GM19193 (cell line): ENCODE measurements around the gene GPR162.

Experiments
- POLR2A ChIP-seq: IDR thresholded peaks from 4 replicates; pipeline ENCODE4 v1.6.1; 2011; ENCODE audit not compliant: insufficient read depth, insufficient read length; ENCODE audit errors: extremely low read depth

GPR162 gene

DNA sequence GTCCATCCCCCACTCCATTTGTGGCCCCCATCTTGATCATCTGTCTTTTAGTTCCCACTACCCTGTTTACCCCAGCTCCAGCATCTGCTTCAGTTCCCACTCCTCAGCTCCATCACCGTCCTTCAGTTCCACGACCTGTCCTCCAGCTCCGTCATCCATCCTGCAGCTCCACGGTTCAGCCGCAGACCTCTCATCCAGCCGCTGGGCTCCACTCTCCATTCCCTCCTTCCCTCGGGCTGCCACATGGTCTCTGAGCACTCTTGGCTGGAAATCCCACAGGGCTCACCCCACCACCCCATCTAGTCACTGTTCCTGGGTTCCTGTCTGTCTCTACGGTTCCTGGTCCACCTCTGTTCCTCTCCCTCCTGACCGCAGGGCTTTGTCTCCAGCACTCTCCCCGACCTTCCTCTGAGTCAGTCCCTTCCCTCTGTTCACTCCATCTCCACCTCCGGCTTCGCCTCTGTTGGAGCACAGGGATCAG is 3.3 kb downstream of the GPR162 start:
- no peak for TF ChIP-seq POLR2A

DNA sequence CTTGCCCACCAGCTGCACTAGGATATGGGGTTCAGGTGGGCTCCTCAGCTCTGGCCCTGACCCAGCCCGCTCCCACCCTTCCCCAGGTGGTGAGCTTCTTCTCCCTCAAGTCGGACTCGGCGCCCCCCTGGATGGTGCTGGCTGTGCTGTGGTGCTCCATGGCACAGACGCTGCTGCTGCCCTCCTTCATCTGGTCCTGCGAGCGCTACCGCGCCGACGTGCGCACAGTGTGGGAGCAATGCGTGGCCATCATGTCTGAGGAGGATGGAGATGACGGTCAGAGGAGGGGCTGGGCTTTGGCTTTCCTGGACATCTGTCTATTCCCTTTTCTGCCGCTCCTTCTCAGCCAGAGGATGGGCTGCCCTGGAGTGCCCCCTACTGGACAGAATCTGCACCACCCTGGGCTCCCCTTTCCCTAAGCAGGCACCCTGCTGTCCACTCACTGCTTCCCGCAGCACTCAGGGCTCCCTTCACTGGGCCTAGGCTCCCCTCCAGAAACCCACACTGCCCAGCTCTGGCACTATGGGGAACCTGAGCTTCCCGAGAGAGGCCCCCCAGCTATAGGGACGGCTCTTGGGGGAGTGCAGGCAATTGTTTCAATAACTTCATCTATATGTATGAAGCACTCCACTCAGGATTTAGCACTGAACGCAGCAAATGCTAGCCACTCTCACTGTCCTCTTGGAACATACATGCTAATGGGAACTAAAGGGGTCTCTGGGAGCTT is 3.9 kb downstream of the GPR162 start:
- TF ChIP-seq POLR2A: no peak

DNA sequence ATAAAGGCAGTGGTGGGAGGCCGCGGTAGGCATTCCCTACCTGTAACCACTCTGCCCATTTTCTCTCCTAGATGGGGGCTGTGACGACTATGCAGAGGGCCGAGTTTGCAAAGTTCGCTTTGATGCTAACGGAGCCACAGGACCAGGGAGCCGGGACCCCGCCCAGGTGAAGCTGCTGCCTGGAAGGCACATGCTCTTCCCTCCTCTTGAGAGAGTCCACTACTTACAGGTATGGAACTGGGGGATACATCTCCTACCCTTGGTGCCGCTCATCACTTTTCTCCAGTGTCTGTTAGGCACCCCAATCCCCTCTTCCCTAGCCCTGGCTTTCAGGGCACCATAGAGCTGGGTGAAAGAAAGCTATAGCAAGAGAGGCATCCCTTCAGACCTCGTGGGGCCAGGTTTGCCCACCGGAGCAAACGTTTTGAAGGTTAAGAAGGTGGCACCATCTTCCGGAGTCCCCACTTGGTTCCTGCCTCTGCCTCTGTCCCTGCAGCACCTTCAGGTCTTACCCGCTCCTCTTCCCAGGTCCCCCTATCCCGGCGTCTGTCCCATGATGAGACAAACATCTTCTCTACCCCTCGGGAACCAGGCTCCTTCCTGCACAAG is 4.6 kb downstream of the GPR162 start:
- TF ChIP-seq POLR2A: no peak

DNA sequence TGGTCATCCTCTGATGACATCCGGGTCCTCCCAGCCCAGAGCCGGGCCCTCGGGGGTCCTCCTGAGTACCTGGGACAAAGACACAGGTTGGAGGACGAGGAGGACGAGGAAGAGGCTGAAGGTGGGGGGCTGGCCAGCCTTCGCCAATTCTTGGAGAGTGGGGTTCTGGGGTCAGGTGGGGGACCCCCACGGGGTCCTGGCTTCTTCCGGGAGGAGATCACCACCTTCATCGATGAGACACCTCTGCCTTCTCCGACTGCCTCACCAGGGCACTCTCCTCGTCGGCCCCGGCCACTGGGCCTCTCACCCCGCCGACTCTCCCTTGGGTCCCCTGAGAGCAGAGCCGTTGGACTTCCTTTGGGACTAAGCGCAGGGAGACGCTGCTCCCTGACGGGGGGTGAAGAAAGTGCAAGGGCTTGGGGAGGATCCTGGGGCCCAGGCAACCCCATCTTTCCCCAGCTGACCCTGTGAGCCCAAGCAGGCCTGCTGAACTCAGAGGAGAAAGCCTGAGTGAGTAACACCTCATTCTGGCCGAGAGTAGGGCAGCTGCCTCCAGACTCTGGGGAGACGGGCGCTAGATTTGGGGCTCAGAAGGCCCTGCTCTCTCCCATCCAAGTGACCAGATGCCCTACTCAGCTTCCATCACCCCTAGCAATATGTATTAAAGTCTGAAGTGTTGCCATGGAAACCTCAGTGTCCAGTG is 5.3 kb downstream of the GPR162 start:
- TF ChIP-seq POLR2A: no peak

DNA sequence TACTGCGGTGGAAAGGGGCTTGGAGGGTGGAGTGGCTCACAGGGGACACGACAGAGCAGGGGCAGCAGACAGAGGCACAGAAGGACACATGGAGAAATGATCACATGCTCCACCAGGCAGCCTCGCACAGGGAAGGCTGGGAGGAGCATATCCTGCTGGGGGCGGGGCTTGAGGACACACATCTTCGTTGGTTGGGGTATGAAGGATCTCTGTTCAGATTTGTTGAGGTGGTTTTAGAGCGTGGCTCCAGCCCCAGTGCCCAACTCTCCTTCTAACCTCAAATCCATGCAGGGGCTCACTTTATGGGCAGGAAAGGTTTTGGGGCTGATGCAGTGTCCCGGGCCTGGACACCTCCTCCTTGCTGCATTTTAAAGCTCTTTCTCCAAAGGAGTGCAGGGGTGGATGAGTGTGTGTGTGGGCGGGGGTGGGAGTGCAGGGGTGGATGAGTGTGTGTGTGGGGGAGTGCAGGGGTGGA is 5.9 kb downstream of the GPR162 start:
- no peak for TF ChIP-seq POLR2A

DNA sequence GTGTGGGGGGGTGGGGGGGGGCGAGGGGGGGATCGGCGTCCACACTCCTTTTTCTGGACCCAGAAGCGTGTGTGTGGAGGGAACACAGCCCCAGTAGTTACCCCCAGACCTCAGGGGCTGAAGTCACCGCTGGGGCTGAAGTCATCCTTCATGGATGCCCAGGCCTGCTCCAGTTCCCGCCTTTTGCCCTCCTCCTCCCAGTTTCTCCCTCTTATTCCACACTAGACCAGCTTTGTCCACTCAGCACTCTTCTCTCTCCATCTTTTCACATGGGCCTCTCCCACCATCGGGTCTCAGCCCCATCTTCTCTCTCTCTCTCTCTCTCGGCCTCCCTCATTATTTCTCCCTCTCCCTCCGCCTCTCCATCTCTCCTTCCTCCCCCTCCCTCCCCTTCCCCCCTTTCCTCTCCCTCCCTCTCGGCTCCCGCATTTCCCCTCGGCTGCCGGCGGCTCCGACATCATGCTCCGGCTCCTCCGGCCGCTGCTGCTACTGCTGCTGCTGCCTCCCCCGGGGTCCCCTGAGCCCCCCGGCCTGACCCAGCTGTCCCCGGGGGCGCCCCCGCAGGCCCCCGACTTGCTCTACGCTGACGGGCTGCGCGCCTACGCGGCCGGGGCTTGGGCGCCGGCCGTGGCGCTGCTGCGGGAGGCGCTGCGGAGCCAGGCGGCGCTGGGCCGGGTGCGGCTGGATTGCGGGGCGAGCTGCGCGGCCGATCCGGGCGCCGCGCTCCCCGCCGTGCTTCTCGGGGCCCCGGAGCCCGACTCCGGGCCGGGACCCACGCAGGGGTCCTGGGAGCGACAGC is 6.6 kb downstream of the GPR162 start, which contains the start of gene P3H3:
P3H3 (plus strand) TSS at position 426 of the 799 bp plus-strand sequence; CDS start at position 460, 34 bp downstream.
- no peak for TF ChIP-seq POLR2A

DNA sequence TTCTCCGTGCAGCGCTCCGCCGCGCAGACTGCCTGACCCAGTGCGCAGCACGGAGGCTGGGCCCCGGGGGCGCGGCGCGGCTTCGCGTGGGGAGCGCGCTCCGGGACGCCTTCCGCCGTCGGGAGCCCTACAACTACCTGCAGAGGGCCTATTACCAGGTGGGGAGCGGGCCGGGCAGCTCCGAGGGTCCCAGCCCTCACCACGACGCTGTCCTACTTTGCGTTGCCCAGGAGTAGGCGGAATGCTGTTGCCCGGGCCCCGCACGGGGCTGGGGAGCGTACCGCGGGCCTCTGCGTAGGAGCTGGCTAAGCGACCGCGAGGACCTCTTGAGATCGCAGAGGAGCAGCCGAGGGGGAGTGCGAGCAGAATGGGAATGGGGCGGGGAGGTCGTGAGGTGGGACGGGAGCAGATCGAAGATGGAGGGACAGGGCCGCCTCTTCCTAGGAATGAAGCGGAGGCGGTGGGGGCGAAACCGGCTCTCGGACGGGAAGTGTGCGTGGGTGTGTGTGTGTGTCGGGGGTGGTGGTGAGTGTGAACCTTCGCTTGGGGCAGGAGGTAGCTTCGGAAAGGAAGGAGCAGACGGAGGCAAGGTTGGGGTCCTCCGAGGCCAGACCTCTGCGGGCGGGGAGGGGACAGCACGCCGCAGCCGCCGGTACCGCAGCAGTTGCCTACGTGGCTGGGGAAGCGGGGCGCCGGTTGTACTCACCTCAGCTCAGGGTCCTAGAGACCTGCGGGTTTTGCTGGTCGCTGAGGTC is 7.3 kb downstream of the GPR162 start:
- no peak for TF ChIP-seq POLR2A

DNA sequence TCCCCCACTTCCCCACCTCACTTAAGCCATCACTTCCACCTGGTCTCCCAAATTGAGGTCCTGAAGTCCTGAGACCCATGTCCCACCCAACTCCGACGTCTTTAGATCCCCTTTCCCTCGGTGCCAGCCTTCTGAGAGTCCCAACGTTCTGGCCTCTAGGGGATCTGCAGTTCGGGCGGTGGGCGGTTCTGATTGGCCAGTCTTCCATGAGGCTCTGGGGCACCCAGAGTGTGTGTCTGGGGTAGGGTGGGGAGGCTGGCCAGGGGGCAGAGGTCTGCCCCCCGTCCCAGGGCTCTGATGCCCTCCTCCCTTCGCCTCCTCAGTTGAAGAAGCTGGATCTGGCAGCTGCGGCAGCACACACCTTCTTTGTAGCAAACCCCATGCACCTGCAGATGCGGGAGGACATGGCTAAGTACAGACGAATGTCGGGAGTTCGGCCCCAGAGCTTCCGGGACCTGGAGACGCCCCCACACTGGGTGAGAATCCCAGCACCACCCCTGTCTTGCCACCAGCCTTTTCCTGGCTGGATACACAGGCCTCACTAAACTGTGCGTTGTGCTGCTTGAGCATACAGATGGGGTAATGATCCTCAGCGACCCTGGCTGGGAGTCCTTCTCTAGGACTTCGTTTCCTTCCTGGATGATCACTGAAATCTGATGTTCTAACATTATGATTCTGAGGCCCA is 8.1 kb downstream of the GPR162 start:
- TF ChIP-seq POLR2A: no peak

DNA sequence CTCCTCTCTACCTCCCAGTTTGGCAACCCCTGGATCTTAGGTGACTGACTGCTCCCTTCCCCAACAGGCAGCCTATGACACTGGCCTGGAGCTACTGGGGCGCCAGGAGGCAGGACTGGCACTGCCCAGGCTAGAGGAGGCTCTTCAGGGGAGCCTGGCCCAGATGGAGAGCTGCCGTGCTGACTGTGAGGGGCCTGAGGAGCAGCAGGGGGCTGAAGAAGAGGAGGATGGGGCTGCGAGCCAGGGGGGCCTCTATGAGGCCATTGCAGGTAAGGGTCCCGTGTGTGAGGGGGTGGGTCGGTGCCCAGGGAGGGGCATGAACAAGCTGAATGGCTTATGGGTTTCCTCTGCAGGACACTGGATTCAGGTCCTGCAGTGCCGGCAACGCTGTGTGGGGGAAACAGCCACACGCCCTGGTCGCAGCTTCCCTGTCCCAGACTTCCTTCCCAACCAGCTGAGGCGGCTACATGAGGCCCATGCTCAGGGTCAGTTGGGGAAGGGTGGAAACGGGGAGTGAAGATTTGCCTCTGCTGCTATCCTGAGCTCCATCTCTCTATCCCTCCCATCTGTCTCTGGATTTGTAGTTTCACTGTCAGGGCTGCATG is 8.8 kb downstream of the GPR162 start:
- TF ChIP-seq POLR2A: no peak

DNA sequence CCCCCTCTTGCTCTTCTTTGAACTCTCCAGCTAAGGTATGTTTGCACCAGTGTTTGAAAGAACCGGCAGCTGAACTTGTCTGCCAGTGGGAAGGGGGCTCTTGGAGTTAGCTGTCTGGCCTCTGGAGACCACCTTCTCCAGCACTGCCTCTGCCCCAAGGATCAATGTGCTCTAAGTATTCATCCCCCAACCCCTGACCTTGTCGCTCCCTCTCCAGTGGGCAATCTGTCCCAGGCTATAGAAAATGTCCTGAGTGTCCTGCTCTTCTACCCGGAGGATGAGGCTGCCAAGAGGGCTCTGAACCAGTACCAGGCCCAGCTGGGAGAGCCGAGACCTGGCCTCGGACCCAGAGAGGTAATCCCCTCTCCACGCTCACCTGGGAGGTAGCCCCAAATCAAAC is 9.4 kb downstream of the GPR162 start:
- TF ChIP-seq POLR2A: no peak

DNA sequence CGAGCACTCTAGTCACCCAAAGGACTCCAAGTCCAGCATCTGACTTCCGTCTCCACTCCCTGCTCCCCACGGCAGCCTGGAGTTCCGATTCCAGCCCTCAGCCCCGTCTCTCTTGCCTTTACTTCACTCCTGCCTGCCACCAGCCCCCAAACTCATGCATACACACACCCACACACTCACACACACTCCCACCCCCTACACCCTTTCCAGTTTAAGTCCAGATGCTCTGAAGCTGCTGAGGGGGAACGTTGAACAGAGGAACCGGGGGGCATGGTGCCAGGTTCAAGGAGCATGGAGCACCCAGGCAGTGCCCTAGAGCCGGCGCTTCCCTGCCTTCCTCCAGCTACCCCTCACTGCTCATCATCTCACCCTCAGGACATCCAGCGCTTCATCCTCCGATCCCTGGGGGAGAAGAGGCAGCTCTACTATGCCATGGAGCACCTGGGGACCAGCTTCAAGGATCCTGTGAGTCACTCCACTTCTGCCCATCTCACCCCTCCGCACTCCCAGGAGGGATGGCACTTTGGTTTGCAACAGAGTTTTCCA is 9.9 kb downstream of the GPR162 start:
- no peak for TF ChIP-seq POLR2A

DNA sequence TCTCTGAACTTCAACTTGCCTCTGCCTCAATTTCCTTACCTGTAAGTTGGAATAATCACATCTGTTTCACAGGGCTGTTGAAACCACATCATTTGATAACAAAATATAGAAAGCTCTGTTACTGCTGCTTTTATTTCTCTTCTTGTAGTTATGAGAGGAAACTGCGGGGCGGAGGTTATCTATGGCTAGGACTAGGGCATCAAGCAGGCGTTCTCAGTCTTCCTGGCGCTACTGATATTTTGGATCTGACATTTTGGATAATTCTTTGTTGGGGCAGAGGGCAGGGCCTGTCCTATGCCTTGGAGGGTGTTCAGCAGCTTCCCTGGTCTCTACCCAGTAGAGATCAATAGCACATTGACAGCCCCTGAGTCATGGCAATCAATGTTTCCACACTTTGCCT is 10.5 kb downstream of the GPR162 start:
- TF ChIP-seq POLR2A: no peak

DNA sequence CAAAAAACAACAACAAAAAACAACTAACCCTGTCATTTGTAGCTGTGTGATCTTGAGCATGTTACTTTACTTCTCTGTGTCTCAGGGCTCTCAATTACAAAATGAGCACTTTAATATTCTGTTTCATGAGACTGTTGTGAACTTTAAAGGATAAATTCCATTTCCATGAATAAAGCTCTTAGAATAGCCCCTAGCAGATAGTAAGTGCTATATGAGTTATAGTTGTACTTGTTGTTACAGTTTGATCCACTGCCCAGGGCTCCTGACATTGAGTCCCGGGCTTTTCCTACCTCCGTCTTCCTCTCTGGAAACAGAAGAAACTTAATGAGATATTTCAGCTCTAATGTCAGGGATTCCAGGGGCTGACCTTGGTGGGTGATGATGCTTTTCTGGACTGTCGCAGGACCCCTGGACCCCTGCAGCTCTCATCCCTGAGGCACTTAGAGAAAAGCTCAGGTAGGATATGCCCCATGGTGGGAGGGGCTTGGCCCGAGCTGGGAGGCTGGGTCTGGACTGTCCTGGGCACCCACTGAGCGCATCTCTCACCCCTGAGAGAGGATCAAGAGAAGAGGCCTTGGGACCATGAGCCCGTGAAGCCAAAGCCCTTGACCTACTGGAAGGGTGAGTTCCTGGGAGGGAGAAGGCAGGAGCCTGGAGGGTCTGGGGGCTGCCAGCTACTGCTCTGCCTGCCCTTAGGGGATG is 11.7 kb downstream of the GPR162 start:
- TF ChIP-seq POLR2A: no peak

DNA sequence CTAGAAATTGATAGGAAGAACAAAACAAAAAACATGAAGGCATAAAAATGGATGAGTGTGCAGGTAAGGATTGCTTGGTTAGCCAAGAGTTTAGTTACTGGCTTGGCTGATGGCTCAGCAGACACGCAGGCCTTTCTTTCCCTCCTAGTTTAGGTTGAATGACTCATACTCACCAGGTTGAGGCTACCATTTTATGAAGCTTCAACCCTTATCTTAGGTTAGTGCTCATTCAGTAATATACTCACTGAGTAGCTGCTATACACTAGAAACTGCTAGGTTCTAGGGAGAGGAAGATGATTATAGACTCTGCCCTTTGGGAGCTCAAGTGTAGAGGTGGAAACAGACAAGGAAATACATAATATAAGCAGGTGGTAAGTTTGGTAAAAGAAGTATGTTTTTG is 12.6 kb downstream of the GPR162 start:
- TF ChIP-seq POLR2A: no peak
